ENCODE results near the gene SLC16A11.

Gene SLC16A11

DNA sequence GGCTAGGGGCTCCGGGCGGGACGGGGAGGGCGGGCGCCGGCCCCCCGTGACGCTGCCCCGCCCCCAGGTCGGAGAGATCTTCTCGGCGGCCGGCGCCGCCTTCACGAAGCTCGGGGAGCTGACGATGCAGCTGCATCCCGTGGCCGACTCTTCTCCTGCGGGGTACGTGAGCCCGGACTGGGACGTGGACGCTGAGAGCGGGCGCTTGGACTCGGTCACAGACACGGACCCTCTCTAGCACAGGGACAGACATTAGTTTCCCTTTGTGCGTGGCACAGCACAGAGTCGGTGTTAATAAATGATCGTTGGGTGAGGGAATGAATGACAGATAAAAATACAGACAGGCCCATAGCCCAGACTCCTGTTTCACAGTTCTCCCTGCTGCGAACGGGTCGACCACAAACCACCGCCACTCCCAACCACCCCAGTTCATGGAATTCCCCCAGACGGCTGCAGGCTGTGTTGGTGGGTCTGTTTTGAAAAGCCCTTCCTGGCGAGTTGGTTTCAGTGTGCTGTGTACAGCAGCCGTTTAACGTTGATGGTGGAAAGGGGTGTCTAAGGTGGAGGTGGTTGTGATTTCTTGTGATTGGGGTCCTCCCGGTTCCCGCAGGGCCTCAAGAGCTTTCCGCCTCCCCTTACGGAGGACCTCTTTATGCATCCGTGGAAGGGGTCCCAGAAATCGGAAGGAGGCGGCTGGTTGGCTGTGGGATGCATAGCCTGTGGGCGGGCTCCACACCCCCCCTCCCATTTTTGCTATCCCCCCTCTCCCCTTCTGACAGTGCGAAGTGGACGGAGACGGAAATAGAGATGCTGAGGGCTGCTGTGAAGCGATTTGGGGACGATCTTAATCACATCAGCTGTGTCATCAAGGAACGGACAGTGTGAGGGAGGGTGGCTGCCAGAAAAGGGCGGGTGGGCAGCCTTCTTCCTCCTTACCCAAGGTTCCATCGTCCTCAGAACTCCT lies 28.6 kb downstream of the SLC16A11 start:
- H3K36me3 ChIP-seq (replicated peaks; ENCODE audit: insufficient read depth, low read length): no peaks in the 10 kb centered on the region
- H3K79me2 ChIP-seq (ENCODE audit: low read length): peaks cover 52% of the 10 kb centered on the region
- DNase-seq: peak; percentile 88
- peak overlapping the region; percentile 89 for H3K4me3 ChIP-seq (ENCODE audit: low read length)
- H3K4me1 ChIP-seq (ENCODE audit: low read length): peaks cover 21% of the 10 kb centered on the region
- peak overlapping the region; percentile 99 for H3K9ac ChIP-seq (ENCODE audit: low read length)
- H4K20me1 ChIP-seq (ENCODE audit: insufficient read depth, low read length): no peaks in the 10 kb centered on the region
- H3K4me2 ChIP-seq (ENCODE audit: low read depth, low read length): peak overlapping the region; percentile 93
- H3K27me3 ChIP-seq (replicated peaks; ENCODE audit: insufficient read depth, low read length): no peaks in the 10 kb centered on the region
- H3K9me2 ChIP-seq (replicated peaks; ENCODE audit: insufficient read depth, low read length): no peaks in the 10 kb centered on the region
- H3F3A ChIP-seq (ENCODE audit: insufficient read depth, low read length): peaks cover 34% of the 10 kb centered on the region
- peak overlapping the region; percentile 100 for H3K27ac ChIP-seq (ENCODE audit: low read length)
- peak overlapping the region; percentile 40 for H2AFZ ChIP-seq (ENCODE audit: low read length)
- no peaks in the 10 kb centered on the region for H3K9me3 ChIP-seq (replicated peaks; ENCODE audit: insufficient read depth, low read length)
- TF ChIP-seq EZH2 (optimal IDR thresholded peaks at IDR 0.05; ENCODE audit: low read depth, low read length): no peak
- no peak for TF ChIP-seq EZH2phosphoT487 (IDR thresholded peaks at IDR 0.05; ENCODE audit: low read length)
- TF ChIP-seq, protein P1, sequence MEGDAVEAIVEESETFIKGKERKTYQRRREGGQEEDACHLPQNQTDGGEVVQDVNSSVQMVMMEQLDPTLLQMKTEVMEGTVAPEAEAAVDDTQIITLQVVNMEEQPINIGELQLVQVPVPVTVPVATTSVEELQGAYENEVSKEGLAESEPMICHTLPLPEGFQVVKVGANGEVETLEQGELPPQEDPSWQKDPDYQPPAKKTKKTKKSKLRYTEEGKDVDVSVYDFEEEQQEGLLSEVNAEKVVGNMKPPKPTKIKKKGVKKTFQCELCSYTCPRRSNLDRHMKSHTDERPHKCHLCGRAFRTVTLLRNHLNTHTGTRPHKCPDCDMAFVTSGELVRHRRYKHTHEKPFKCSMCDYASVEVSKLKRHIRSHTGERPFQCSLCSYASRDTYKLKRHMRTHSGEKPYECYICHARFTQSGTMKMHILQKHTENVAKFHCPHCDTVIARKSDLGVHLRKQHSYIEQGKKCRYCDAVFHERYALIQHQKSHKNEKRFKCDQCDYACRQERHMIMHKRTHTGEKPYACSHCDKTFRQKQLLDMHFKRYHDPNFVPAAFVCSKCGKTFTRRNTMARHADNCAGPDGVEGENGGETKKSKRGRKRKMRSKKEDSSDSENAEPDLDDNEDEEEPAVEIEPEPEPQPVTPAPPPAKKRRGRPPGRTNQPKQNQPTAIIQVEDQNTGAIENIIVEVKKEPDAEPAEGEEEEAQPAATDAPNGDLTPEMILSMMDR (IDR thresholded peaks at IDR 0.05; ENCODE audit: low read length): no peak

DNA sequence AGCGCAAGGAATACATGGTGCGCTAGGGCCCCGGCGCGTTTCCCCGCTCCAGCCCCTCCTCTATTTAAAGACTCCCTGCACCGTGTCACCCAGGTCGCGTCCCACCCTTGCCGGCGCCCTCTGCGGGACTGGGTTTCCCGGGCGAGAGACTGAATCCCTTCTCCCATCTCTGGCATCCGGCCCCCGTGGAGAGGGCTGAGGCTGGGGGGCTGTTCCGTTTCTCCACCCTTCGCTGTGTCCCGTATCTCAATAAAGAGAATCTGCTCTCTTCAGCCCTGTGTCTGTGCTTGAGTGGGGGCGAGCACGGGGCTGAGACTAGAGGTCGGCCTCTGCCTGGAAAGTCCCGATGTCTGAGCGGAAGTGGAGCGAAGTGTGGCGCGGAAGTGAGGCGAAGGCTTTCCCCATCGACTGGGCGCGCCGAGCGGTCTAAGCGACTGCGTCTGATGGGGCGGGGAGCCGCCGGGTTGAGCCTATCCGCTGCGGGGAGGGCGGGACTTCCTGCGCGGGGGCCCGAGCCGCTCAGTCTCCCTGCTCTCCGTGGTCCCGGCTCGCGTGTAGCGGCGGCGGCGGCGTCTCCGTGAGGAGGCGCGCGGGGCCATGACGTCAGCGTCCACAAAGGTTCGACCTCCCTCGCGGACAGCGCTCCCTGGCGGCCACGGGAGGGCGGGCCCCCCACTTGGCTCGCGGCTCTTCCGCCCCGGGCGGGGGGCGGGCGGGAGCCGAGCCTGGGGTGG lies 29.5 kb downstream of the SLC16A11 start:
- Histone ChIP-seq H3K4me1 (ENCODE audit: low read length) (peaks cover 22% of the 10 kb centered on the region), H3K36me3 (replicated peaks; ENCODE audit: insufficient read depth, low read length) (no peaks in the 10 kb centered on the region), H2AFZ (ENCODE audit: low read length) (peak overlapping the region; percentile 16; the same call in 1 of the 2 replicates), H4K20me1 (ENCODE audit: insufficient read depth, low read length) (no peaks in the 10 kb centered on the region), H3K27ac (ENCODE audit: low read length) (peak overlapping the region; percentile 100), H3K9ac (ENCODE audit: low read length) (peak overlapping the region; percentile 99), H3K27me3 (replicated peaks; ENCODE audit: insufficient read depth, low read length) (no peaks in the 10 kb centered on the region), H3K4me3 (ENCODE audit: low read length) (peak overlapping the region; percentile 89), H3F3A (ENCODE audit: insufficient read depth, low read length) (peaks cover 34% of the 10 kb centered on the region), H3K79me2 (ENCODE audit: low read length) (peaks cover 61% of the 10 kb centered on the region), H3K9me3 (replicated peaks; ENCODE audit: insufficient read depth, low read length) (no peaks in the 10 kb centered on the region), H3K4me2 (ENCODE audit: low read depth, low read length) (peak overlapping the region; percentile 95), H3K9me2 (replicated peaks; ENCODE audit: insufficient read depth, low read length) (no peaks in the 10 kb centered on the region)
- DNase-seq: peak; percentile 99
- no peak for TF ChIP-seq EZH2 (optimal IDR thresholded peaks at IDR 0.05; ENCODE audit: low read depth, low read length)
- TF ChIP-seq, protein P1 (IDR thresholded peaks at IDR 0.05; ENCODE audit: low read length): peak; percentile 44

DNA sequence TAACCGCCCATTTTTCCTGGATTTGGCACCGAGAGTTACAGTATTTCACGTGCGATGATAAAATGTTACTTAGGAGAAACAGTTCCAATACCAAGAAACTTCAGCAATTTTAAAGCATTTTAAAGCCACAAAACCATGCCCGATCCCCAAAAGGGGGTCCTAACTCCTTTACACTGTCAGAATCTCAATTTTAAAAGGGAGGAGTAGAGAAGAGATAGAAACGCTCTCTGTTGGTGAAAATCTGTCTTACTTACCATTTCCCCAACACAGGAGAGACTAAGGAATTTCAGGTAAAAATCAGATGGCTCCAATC lies 32.0 kb downstream of the SLC16A11 start:
- H3F3A ChIP-seq (ENCODE audit: insufficient read depth, low read length): peaks cover 36% of the 10 kb centered on the region
- peaks cover 74% of the 10 kb centered on the region for H3K79me2 ChIP-seq (ENCODE audit: low read length)
- TF ChIP-seq EZH2phosphoT487 (IDR thresholded peaks at IDR 0.05; ENCODE audit: low read length): no peak
- TF ChIP-seq EZH2 (optimal IDR thresholded peaks at IDR 0.05; ENCODE audit: low read depth, low read length): no peak
- TF ChIP-seq, protein P1 (IDR thresholded peaks at IDR 0.05; ENCODE audit: low read length): no peak
- no peak for DNase-seq
- peak overlapping the region; percentile 83 for H2AFZ ChIP-seq (ENCODE audit: low read length)
- H3K36me3 ChIP-seq (replicated peaks; ENCODE audit: insufficient read depth, low read length): no peaks in the 10 kb centered on the region
- peaks cover 21% of the 10 kb centered on the region for H3K4me1 ChIP-seq (ENCODE audit: low read length)
- H3K27ac ChIP-seq (ENCODE audit: low read length): peak overlapping the region; percentile 100; the same call in 1 of the 2 replicates
- no peaks in the 10 kb centered on the region for H4K20me1 ChIP-seq (ENCODE audit: insufficient read depth, low read length)
- peak overlapping the region; percentile 99 for H3K9ac ChIP-seq (ENCODE audit: low read length)
- peak overlapping the region; percentile 89 for H3K4me3 ChIP-seq (ENCODE audit: low read length)
- H3K9me3 ChIP-seq (replicated peaks; ENCODE audit: insufficient read depth, low read length): no peaks in the 10 kb centered on the region
- H3K27me3 ChIP-seq (replicated peaks; ENCODE audit: insufficient read depth, low read length): no peaks in the 10 kb centered on the region
- H3K9me2 ChIP-seq (replicated peaks; ENCODE audit: insufficient read depth, low read length): no peaks in the 10 kb centered on the region
- H3K4me2 ChIP-seq (ENCODE audit: low read depth, low read length): peak overlapping the region; percentile 95
